OCI-M2 (cell line): ENCODE measurements around the gene CASP7.
"Not testable (repeated sequence)": the region's sequence is repeated elsewhere in the genome, so short reads cannot be mapped to it uniquely, and the experiment has no call there.

Experiments
- DNase-seq: peaks from one replicate; lab custom pipeline; 2025; ENCODE audit not compliant: unreplicated experiment; lab: John Stamatoyannopoulos, UW

The CASP7 gene

DNA sequence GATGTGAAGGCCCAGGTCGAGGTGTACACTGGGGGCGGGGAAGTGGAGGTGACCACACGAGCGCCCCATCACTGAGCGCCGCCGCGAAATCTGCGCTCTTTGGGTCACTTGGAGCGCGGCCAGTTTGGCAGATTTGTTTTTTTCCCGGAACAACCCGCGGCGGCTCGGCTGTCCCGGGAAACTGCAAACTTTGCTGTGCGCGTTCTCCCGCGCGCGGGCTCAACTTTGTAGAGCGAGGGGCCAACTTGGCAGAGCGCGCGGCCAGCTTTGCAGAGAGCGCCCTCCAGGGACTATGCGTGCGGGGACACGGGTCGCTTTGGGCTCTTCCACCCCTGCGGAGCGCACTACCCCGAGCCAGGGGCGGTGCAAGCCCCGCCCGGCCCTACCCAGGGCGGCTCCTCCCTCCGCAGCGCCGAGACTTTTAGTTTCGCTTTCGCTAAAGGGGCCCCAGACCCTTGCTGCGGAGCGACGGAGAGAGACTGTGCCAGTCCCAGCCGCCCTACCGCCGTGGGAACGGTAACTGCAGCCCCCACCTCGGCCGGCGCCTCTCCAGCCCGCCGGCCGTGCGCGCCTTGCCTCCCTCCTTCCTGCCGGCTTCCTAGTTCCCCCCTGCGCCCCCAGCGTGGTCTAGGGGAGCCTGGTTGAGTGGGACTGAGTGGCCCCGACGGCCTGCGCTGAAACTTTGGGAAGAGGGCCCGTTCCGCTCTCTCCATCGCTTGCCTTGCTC, at the start of gene CASP7:
Gene CASP7, plus strand, starts transcription at position 450 of the 727 bp plus-strand sequence. CDS start 17,582 bp downstream, outside the sequence.
- no peak for DNase-seq

DNA sequence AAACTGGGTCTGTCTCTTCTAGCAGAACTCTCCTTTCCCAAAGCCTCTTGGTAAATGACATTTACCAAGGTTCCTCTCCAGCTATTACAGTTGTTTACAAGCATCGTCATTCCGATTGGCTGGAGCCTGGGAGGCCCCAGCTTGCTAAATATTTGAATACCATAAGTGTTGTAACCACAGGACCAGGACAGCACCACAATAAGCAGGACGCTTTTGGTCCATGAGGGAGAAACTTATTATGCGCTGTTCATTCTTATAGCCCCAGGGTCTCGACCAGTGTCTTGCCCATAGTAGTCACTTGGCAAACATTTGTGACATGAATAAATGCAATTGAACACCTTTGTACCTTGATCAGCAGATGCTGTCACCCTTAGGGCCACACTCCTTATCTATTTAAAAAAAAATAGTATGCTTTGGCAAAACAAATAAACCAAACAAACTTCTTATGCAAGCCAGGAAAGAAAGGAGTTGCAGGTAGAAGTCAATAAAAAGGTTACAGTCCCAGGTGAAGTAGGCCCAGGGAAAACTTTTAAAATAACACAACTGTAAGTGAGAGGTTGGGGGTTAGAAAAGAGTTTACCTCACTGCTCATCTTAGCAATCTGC, 48.7 kb upstream of the CASP7 start:
- no peak for DNase-seq

DNA sequence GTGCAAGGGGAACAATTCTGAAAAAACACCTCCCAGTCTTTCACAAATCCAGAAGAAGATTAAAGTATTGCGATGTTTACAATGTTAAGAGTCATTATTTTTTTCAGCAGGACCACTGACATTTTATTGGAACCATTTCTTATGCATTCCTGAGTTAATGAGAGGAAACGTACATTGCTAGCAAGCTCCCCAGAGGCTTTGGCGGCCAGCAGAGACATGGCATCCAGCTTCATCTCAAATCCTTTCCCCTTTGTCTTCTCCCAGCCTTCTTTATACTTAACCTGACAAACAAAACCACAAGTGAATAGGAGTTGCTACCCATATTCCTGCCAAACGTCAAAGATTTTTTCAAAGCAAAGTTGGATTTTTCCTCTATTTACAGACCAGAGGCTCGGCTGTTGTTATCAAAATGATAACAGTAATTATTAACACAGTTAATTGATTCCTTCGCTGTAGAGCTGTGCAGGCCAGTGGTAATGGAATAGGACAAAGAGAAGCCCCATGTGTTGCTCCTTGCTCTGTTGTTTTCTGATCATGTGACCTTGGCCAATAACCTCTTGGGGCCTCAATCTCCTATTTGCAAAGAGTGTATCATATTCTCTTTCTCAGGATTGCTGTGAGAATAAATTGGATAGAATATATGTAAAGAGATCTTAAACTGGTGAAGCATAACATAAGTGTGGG, 47.9 kb upstream of the CASP7 start:
- DNase-seq: no peak

DNA sequence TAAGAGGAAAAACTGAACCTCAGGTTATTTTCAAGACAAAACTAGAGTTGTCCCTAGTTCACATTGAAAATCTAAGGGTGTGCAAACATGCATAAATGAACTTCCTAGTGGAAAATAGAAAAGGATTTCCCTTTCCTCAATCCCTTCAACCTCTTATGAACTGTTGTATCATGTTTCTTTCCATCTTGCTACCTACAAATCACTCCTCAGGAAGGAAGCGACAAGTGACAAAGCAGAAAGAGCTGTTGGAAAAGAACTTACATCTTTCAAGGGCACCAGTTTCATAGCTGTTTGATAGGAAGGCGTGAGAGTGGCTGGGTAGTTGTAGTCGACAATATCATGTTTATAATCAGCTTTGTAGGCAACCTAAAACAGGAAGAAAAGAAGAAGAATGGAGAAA, 39.7 kb upstream of the CASP7 start:
- no peak for DNase-seq

DNA sequence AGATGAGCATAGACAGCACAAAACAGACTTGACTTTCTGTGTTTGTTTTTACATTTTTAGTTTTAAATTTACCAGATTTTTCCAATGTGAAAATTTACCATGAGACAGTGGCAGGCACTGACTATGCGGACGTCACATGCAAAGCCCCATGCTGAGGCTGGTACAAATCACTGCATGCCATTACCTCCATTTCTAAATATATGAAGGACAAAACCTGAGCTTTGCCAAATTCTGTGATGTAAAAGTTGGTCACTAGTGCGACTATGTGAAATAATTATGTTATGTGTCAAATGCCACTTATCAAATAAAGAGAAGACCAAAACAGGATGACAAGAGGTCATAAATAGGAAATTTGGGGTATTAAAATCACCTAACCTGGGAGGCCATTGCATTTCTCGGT, 38.0 kb upstream of the CASP7 start:
- DNase-seq: no peak

DNA sequence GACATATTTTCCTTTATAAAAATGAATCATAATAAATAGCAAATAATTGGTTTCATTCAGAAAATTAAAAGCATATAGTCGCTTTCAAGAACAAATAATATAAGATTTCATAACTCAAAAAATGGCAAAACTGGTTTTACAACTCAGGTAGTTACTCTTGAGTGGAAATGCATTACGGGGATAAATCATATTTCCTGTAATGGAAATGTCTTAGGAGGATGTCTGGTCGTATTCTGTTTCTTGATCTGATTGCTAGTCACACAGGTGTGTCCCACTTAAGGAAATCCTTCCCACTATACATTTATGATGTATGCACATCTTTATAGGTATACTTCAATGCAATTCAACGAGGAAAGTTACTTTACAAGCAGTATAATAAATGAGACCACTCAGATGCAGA, 36.5 kb upstream of the CASP7 start:
- DNase-seq: no peak

DNA sequence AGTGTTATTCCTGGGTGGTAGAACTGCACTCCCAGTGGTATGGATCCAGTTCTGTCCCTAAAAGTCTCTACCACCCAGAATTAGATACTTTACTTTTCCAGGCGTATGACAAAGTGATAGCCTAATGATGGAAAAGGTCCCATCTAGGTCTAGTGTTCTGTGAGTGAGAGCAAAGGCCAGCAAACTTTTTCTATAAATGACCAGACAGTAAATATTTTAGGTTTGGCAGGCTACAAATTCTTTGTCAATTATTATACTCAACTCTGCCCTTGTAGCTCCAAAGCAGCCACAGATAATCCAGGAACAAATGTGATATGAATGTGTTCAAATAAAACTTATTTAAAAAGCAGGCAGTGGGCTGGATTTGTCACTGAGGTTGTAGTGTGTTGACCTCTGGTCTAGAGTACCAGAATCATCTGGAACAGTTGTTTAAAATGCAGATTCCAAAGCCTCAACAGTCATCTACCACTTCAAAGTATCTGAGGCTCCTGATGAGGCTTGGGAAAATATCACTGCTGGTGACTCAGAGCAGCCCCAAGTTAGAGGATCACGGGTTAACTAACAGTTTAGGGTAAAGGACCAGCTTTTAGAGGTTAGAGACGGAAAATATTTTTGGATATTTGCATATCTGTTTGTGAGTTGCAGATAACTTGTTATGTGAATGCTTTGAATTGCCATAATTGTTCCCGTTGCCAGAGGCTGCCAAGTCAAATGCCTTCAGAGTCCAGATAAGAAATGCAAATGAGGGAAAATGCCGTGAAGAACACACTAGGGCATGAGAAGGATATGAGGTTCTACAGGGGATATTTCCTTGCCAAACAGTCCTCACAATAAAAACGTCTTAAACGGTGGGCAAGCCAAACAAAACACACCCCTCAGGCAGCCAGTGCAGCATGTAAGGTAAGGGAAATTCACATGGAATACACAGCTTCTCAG, 35.3 kb upstream of the CASP7 start:
- DNase-seq: no peak

DNA sequence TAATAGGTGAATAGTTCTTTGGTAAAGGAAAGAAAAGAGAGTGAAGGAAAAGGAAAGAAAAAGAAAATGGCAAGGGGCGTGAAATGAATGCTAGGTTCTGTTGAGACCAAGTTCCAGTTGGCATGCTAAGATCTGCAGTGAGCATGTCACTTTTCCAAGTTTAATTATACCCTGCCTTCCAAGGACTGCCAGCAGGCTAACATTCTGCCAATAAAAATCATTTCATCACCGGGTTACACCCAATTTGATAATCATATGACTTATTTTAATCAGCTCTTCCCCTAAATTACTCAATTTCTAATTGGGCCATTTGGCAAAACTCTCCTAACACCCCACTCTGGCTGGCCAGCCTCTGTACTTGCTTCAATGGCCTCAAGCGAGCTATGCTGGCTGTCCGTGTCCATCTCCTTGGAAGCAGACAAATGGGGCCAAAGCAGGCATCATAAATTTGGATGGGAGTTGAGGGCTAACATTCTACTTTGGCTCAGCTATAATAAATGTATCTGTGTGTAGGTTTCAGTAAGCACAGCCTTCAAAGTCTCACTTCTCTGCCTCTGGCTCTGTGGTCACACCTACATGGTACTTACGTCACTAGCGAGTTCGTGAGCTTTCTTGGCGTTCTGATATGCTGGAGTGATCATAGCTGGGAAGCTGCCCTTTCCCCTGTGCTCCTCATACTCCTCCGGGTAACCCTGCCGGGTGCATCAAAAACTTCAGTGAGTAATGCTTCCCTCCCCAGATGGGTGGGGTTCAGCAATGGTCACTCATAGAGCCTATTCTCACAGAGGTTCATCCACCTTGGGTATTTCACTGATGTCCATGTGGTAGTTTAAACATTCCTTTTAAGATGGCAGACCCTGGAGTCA, 33.1 kb upstream of the CASP7 start:
- no peak for DNase-seq

DNA sequence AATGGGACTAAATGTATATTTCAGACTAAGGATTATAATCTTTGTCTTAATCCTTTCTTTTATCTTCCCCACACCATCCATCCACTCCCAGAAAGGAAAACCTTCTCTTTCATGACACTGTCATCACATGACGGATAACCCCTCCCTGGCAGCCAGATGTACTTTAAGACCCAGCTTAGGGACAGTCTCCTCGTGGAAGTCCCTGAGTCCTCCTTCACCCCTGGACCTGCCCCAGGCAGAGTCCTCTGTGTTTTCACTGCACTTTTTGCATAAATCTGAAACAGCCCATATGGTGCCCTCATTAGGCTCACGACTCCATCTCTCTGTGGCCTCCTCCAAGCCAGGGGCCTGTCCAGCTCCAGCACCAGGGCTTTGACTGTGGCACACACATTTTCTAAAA, 31.9 kb upstream of the CASP7 start:
- no peak for DNase-seq

DNA sequence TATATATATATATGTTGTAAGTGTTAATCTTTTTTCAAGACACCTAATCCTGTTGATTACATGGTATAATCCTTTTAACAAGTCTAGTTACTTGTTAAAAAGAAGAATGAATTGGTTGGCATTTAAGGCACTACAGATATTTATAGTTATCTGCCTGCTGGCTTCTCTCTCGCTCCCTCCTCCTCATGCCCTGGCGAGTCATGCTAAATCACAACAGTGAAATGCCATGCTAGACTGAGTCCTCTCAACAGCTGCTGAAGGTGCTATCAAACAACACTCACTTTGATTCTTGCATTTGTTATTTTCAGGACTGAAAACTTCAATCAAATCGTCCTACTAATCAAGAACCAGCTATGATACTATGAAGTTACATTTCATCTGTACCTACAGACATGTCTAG, 31.2 kb upstream of the CASP7 start:
- no peak for DNase-seq

DNA sequence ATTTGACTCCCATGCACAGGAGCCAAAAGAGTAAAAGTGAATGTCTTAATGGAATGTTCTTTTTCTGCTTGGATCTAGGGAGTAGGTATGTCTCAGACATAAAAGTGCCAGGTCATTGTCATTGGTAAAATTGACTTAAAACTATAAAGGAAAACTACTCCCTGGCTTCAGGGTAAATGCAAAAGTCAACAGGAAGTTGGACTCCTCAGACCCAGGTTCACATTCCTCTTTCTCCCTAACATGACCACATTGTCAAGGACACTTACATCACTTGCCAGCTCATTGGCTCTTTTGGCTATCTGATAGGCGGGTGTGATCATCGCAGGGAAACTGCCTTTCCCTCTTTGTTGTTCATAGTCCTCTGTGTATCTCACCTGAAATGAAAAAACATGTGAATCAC, 29.5 kb upstream of the CASP7 start:
- no peak for DNase-seq

DNA sequence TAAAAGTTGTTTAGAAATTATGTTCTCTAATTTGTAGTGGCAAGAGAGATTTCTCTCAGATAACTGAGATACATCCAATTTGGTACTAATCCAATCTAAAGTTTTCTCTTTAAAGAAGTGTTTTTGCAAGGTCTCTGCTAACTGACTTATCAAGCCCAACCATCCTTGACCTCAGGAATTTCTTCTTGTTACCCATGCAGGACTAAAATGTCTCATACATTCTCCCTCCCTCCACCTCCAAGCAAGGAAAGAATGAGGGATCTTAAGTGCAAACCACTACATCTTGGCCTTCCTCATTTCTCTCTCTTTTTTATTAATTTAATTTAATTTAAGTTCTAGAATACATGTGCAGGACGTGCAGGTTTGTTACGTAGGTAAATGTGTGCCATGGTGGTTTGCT, 28.7 kb upstream of the CASP7 start:
- DNase-seq: no peak

DNA sequence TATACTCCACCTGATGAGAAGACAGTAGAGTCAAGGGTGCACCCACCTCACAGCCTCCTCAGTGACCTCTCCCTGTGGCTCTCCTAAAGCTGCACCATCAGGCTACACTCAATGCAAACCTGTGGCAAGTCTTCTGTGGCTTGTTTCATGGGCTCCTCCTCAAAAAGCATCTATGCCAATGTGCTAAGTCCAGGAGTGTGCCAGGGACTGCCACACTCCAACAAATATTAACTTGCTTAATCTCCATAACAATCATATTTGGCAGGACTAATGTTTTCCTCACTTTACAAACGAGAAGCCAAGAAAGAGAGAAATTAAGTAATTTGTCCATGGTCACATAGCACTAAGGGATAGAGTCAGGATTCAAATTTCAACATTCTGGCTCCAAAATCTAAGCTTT, 27.8 kb upstream of the CASP7 start:
- no peak for DNase-seq

DNA sequence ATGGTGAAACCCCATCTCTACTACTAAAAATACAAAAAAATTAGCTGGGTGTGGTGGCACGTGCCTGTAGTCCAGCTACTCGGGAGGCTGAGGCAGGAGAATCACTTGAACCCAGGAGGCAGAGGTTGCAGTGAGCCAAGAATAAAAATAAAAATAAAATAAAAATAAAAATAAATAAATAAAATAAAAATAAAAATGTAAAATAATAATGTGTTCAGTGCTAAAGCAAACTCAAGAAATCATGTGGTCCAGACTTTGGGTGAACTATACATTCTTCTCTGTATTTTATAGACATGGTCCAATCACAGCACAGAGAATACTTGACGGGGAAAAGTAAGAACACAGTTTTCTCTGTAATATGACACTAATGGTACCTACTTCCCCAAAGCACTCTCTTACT, 27.3 kb upstream of the CASP7 start:
- not testable (repeated sequence) for DNase-seq

DNA sequence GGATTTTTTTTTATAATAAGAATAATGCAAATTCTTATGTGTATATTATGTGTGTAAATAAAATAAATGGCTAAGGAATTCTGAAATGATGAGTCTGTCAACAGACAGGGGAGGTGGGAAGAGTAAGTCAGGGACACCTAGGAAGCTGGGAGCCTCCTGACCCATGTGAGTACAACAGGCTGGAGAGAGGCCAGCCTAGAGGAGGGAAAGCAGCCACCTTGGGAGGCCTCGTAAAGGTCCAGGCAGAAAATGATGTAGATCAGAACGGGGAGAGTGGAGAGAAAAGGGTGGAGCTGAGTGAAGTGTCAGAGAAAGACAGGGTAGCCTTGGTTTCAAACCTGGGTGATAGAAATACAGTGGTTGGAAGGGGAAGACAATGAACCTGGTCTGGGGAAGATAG, 22.8 kb upstream of the CASP7 start:
- DNase-seq: no peak

DNA sequence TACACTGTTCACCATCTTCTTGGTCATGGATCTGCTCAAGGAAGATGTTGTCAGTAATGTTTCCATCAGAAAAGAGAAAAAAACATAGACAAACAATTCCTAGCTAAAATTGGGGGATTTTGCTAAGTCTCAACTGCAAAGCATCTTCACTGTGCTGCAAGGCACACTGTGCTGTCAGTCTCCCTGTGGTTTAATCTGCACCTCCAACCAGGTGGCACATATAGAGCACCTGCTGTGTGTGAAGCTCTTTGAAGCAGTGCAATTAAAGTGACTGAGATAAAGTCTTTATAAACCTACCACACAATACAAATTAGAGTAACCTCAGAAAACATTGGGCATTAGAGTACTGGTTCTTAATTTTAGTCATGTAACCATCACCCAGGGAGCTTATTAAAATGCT, 22.2 kb upstream of the CASP7 start:
- no peak for DNase-seq

DNA sequence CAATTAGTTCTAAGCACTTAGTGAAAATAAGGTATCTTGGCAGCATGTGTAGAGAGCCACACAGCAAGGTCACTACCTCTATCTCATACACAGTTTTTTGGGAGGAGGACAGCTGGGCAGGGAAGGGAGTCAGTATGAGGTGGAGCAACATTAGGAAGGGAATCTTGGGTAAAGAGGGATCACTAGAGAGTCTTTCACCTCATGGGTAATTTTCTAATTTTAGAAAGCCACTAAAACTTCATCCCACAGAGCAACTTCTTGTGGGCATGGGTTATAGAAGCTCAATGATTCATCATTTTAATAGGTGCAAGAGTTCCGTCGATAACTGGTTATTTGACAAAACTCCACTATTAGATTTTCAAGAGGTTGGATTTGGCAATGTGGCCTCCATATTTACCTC, 18.4 kb upstream of the CASP7 start:
- no peak for DNase-seq

DNA sequence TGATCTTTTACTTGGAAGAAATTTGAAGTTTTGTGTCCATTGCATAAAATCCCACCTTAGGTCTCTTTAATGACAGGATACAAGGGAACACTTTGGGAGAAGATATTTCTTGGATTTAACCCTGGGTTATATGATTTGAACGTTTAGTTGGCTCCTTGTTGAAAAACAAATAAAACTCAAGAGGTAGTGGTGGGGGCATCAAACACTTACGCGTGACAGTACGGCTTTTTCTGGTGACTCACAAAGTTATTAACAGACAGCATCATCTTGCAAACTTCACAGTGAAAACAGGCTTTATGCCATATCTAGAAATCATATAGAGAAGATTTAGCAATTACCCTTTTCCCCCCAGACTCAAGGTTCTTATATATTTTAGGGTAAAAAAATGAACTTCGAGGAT, 16.6 kb upstream of the CASP7 start:
- DNase-seq: no peak

DNA sequence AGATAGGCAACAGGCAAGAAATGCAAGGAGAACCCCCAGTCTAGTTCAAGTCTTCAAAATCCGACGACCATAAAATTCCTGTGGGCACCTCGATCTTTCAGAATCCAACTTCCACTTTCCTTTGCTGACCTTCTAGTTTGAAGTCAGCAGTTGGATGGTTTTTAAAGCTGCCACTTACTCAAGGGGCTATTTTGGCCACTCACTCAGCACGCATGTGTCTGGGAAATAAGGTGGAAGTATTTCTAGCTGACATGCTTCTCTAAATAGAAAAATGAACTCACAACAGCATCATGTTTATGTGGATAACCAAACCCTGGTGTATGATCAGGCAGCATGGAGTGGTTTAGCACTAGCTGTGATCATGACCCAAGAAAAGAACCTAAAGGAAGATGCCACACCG, 15.8 kb upstream of the CASP7 start, which contains the start of gene NRAP:
Gene NRAP, minus strand, starts transcription at position 134 of the 400 bp plus-strand sequence. CDS start 159 bp downstream, outside the sequence.
- no peak for DNase-seq

DNA sequence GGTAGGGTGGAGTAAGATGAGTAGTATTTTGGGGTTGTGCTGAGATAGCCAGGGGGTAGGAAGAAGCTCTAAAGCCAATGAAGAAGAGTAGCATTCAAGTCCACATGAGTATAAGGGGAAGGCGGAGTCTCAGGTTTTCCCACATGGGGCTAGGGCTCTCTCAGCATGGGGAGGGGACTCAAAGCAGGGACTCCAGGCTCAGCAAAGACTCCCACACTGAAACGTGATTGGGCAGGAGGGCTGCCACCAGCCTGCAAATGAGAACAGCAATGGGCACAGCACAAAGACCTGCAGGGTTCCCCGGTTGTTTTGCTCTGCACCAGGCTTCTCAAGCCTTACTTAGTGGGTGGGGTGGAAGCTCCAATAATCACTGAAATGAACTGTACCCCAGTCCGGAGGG, 14.4 kb upstream of the CASP7 start:
- no peak for DNase-seq
